Measurements from ENCODE around the gene ZBTB47. TPM values are rescaled to one million over a fixed set of nuclear protein-coding genes. Genes with fewer than 3 reads are reported as not detected.

ZBTB47 gene
- polyA plus RNA-seq, 1 donor: 37.8 TPM

- DNase-seq: no peak
These were observed 32.7 kb downstream of the ZBTB47 start for GRCh38 chr3:42685891-42686820.

GRCh38 chr3:42686832-42687650 is 33.5 kb downstream of the ZBTB47 start:
- DNase-seq: no peak

- no peak for DNase-seq
These were observed 34.5 kb downstream of the ZBTB47 start for GRCh38 chr3:42688016-42688415.

DNA sequence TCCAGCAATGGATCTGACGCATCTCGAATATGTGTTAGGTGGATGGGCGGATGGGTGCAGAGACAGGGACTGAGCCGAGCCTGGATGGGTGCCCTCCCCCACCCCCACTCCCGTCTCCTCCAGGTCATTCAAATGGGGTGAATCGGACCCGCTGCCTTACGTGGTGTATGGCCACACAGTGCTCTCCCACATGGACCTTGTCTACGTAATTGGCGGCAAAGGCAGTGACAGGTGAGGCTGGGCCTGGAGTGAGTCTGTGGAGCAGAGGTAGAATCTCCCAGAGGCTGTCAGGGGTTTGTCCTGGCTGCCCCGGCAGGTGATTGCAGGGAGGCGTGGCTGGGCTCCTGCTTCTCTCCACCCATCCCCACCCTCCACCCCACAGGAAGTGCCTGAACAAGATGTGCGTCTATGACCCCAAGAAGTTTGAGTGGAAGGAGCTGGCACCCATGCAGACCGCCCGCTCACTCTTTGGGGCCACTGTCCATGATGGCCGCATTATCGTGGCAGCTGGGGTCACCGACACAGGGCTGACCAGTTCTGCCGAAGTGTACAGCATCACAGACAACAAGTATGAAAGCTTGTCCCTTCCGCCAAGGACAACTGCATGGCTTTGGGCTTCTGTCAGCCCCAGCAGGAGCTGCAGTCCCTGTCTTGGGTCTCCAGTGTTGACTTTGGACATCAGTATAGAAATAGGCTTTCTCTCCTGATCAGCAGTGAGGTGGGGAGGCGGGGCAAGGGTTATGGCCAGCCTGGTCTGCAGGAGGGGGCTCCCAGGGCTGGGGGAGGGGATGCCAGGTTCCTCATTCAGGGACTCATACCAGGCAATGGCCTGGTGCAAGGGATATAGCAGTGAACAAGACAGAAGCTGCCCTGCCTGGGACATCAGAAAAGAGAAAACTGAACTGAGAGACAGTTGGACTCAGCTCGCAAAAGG is 35.3 kb downstream of the ZBTB47 start:
- no peak for DNase-seq

- no peak for DNase-seq
These were observed 36.0 kb downstream of the ZBTB47 start for GRCh38 chr3:42689421-42690014.

DNA sequence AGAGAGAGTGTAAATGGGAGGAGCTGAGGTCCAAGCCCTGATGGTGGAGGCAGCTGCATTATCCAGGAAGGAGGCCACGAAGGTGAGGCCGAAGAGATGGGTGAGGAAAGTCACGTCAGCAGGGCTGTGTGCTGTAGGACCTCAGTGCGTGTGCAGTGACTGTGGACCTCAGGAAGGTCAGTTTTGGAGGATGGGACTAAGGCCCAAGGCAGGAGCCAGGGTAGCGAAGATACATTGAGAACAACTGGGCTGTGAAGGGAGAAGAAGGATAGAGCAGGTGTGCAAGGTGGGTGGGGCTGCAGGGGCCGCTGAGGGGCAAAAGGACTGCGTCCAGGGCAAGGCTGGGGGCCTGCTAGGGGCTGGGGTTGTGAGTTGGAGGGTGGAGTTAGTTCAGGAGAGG is 36.7 kb downstream of the ZBTB47 start:
- no peak for DNase-seq

DNA sequence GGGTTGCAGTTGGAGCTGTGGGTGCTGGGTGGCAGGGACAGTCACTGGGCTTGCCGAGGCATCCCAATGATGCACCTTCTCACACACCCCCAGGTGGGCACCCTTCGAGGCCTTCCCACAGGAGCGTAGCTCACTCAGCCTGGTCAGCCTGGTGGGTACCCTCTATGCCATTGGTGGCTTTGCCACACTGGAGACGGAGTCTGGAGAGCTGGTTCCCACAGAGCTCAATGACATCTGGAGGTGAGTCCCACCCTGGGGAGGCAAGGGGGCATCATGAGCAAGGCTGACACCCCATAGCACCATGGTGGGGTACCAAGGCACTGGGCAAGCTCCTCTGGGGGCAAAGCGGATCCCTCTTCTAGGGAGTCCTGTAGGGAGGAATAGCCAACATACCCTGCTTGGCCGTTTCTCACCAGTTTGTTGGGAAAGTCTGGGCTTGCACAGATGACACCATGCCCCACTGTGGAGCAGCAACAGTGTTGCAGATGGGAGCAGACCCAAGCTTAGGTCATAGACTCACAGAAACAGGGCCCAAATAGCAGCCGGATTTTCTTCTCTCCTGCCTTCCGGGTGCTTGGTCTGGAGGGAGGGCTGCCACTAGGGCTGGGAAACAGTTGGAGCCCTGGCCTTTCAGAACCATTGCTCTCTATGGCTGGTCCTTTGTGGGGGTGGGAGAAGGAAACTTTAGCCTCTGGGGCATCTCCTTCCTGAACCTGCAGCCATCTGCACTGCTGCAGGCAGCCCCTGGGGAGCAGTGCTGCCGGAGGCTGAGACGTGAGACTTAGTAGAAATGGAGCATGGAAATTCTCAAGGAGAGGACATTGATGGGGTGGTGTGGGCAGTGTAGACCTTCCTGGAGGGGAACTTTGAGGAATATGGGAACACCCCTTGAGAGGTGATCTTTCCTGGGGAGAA is 37.5 kb downstream of the ZBTB47 start:
- no peak for DNase-seq

DNA sequence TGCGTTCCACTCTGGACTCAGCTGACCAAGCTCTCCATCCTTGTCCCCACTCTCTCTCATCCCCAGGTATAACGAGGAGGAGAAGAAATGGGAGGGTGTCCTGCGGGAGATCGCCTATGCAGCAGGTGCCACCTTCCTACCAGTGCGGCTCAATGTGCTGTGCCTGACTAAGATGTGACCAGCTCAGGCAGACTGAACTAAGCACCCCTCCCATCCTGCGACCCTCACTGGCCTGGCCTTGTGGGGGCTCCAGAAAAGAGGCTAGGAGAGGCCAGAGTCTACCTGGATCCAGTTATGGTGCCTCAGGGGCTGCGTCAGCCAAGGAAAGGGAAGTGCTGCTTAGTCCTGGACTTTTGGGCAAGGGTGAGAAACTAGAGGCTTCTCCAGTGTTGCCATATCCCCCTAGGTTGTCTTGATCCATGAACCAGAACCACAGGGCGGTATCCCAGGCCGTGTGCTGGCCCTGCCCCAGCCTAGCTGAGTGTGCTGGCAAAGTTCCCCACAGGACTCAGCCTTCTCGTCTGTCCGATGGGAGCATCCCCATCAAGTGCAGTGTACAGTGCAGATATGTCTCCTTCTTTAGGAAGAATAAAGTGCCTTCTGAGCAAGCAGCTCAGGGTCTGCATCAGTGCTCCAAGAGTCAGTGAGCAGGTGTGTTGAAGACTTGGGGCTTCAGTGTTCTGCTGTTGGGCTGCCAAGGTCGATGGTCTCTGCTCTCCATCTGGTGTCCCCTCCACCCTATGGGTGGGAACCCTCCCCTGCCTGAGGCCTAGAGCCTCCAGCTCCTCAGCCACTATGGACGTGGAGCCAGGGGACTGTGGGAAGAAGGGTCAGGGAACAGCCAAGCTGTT is 38.5 kb downstream of the ZBTB47 start:
- DNase-seq: no peak

DNA sequence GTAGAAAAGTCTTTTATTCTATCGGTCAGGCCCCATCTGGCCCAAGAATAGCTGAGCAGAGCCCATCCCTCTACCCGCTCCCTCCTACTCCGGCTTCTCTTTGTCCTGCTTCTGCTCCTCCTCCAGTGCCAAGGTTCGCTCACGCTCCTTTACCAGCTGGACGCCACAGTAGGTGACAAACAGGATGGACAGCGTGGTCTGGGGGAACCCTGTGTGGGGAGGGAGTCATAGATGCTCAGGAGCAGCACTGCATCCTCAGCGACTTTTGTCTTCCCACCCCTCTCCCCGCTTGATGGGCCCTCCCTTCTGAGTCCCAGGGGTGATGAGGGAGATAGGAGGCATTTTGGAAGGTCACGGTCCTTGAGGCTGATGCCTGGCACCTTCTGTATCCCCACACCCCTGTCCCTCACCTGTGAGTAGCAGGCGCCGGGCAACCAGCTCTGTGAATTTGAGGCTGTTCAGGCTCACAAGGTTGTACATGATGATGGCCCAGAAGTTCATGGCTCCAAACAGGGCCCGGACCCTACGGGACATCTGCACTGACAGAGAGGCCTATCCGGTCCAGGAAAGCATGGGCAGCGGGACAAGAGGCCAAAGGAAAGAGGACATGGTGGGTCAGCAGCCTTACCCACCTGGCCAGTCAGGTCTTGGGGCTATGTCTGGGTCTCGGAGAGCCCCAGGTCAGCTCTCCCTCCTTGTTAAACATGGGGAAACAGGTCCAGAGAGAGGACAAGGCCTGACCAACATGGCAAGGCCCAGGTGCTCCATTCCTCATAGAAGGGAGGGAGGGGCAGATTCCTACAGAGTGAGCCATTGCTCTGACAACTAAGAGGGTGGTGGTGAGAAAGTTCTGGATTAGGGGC is 39.4 kb downstream of the ZBTB47 start:
- no peak for DNase-seq

DNA sequence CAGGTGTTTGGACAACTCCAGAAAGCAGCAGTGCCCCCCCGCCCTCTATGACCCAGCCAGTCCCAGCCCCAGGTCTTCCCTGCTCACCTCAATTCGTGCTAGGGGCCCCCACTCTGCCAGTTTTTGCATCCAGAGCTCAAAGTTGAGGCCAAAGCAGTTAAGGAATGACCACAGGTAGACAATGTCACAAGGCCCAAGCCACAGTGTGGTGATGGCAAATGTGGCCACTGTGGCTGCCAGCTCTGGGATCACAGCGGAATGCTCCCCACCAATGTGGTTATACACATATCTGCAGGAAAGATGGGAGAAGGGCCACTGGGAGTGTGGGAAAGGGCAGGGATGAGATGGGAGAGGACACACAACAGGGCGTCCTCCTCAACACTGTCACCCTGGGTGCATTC is 40.0 kb downstream of the ZBTB47 start:
- no peak for DNase-seq

GRCh38 chr3:42694366-42694765 is 40.9 kb downstream of the ZBTB47 start:
- DNase-seq: no peak

GRCh38 chr3:42696356-42697288 is 43.1 kb downstream of the ZBTB47 start:
- no peak for DNase-seq

GRCh38 chr3:42697289-42698051 is 44.0 kb downstream of the ZBTB47 start:
- no peak for DNase-seq

- no peak for DNase-seq
These were observed 44.9 kb downstream of the ZBTB47 start for GRCh38 chr3:42698216-42698910.

DNA sequence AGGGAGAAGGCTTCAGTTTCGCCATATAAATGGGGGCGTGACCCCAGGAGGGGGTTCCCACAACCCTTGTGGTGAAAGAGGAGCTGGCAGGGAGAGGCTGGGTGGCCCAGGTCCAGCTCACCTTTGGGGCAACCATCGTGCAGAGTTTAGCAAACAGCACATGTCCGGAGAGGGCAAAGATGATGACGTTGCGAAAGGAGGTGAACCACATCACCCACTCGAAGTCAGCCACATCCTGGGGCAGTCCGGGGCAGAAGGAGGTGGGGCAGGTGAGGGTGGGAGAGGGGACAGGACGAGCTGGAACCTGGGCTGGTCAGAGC is 45.4 kb downstream of the ZBTB47 start:
- no peak for DNase-seq

DNA sequence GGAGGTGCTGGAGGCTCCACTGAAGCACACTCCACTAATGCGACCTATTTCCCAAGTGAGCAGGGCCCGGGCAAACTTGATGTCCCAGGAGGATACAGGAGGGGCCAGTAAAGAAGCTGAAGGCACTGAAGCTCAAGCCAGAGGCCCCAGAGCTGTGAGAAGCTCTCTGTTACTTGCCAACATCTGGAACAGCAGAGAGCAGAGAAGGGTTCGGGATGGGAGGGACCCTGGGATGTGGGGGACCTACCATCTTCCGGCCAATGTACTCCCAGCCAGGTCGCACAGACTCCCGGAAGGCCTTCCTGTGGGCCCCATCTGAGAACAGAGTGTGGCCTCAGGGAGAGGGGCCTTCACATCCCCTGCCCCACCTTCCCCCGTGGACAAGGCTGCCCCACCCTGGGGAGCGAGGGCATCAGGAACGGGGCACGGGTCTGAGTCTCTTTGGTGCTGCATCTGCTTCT is 46.0 kb downstream of the ZBTB47 start:
- DNase-seq: no peak
